A549 (cell line): ENCODE data around the gene ADSS1. TPM values are rescaled to one million over a fixed set of nuclear protein-coding genes. Genes with fewer than 3 reads are reported as not detected.

Source experiments
- ATAC-seq, 2 experiments: fragments of 200-7000 bp in 1 of 2; fragments of >200 bp in 1 of 2; cut with Nextera tagmentation in 1 of 2; cut with Tn5 transposase in 1 of 2; 3 replicates each; pipeline versions ENCODE4 v1.8.0 to v1.9.1; 2018 to 2020; ENCODE audit warnings: mild to moderate bottlenecking in 1 of 2, moderate library complexity in 1 of 2
- CTCF ChIA-PET: fragments of 300-600 bp; sonication (Branson Sonifier 250); formaldehyde crosslinking; extraction: SDS; loops from one replicate; lab custom pipeline; 2021; ENCODE audit warnings: antibody characterized with exemption, inconsistent platforms; lab: Yijun Ruan, JAX
- POLR2A ChIA-PET: fragments of 350-600 bp; formaldehyde crosslinking; extraction: SDS; loops from one replicate; lab custom pipeline; 2021; ENCODE audit warnings: antibody characterized with exemption, inconsistent platforms; lab: Yijun Ruan, JAX
- DNase-seq, 2 experiments: peaks; one replicate each; pipeline versions ENCODE4 v3.0.0 to v3.0.0-alpha.2; 2011 to 2016; ENCODE audit warnings: low read depth in 1 of 2, low spot score in 1 of 2
- FAIRE-seq: peaks from 2 replicates; lab custom pipeline; 2011; peaks lifted over from hg19 to GRCh38; lab: Jason Lieb, UNC
- H3K27ac ChIP-seq, 2 experiments: fragments of >200 bp; sonication (Bioruptor Twin); formaldehyde crosslinking; 3 replicates each; pipeline ENCODE4 v1.5.1; 2016 to 2017
- H3K4me1 ChIP-seq: fragments of >200 bp; sonication (Bioruptor Twin); formaldehyde crosslinking; 3 replicates; pipeline ENCODE4 v1.6.1; 2016
- H3K4me2 ChIP-seq: fragments of >200 bp; sonication (Bioruptor Twin); formaldehyde crosslinking; 3 replicates; pipeline ENCODE4 v1.6.1; 2016
- H3K4me3 ChIP-seq: fragments of >200 bp; sonication (Bioruptor Twin); formaldehyde crosslinking; 3 replicates; pipeline ENCODE4 v1.5.1; 2016
- H3K9me3 ChIP-seq: fragments of >200 bp; sonication (Bioruptor Twin); formaldehyde crosslinking; 3 replicates; pipeline ENCODE4 v1.6.1; 2016
- CBX8 ChIP-seq: fragments of 200-600 bp; sonication (generic); IDR thresholded peaks from 2 replicates; pipeline ENCODE4 v1.6.1; 2016
- EHF ChIP-seq: fragments of 250-450 bp; sonication (Bioruptor Pico); IDR thresholded peaks from 2 replicates; pipeline ENCODE4 v1.5.0; 2020; ENCODE audit warnings: mild to moderate bottlenecking
- ESRRA ChIP-seq: fragments of 150-350 bp; IDR thresholded peaks from 2 replicates; pipeline ENCODE4 v1.6.1; 2014; ENCODE audit warnings: mild to moderate bottlenecking, low read length, borderline replicate concordance
- FOSL2 ChIP-seq, 2 experiments: fragments of 450-650 bp in 1 of 2; fragments of >200 bp in 1 of 2; sonication (Bioruptor Twin) in 1 of 2; formaldehyde crosslinking; IDR thresholded peaks; 2 replicates each; pipeline versions ENCODE4 v1.5.0 to v1.6.1; 2016 to 2020; ENCODE audit warnings: mild to moderate bottlenecking in 1 of 2, moderate library complexity in 1 of 2
- HDAC2 ChIP-seq: fragments of 200-600 bp; sonication (generic); IDR thresholded peaks from 2 replicates; pipeline ENCODE4 v1.6.1; 2016
- HEYL ChIP-seq: fragments of 250-450 bp; sonication (Bioruptor Pico); IDR thresholded peaks from 2 replicates; pipeline ENCODE4 v1.8.0; 2021; ENCODE audit warnings: mild to moderate bottlenecking, moderate library complexity
- HMGXB4 ChIP-seq: fragments of 250-450 bp; sonication (Bioruptor Pico); IDR thresholded peaks from 2 replicates; pipeline ENCODE4 v1.5.0; 2021; ENCODE audit warnings: mild to moderate bottlenecking, moderate library complexity, borderline replicate concordance
- HOXA7 ChIP-seq: fragments of 250-450 bp; sonication (Bioruptor Pico); IDR thresholded peaks from 2 replicates; pipeline ENCODE4 v1.5.0; 2020; ENCODE audit warnings: mild to moderate bottlenecking, moderate library complexity
- JUN ChIP-seq, 2 experiments: fragments of >200 bp; sonication (Bioruptor Twin); formaldehyde crosslinking; IDR thresholded peaks; 2 replicates in 1 of 2; 3 replicates in 1 of 2; pipeline ENCODE4 v1.6.1; 2016 to 2017
- JUNB ChIP-seq: fragments of >200 bp; sonication (Bioruptor Twin); formaldehyde crosslinking; IDR thresholded peaks from 2 replicates; pipeline ENCODE4 v1.6.1; 2016
- KDM5A ChIP-seq: fragments of 200-600 bp; sonication (generic); IDR thresholded peaks from 2 replicates; pipeline ENCODE4 v1.6.1; 2016; ENCODE audit warnings: antibody characterized with exemption, mild to moderate bottlenecking
- MAFK ChIP-seq: fragments of 450-650 bp; IDR thresholded peaks from 2 replicates; pipeline ENCODE4 v1.6.1; 2014; ENCODE audit not compliant: partially characterized antibody
- MAX ChIP-seq: IDR thresholded peaks from 2 replicates; pipeline ENCODE4 v1.6.1; 2012
- NR3C1 ChIP-seq: fragments of >200 bp; sonication (Bioruptor Twin); formaldehyde crosslinking; IDR thresholded peaks from 3 replicates; pipeline ENCODE4 v1.6.1; 2017
- PHF8 ChIP-seq: fragments of 200-600 bp; sonication (generic); IDR thresholded peaks from 2 replicates; pipeline ENCODE4 v1.6.1; 2016; ENCODE audit warnings: low read depth, mild to moderate bottlenecking, antibody characterized with exemption, moderate library complexity, borderline replicate concordance
- RCOR1 ChIP-seq: fragments of 150-350 bp; IDR thresholded peaks from 2 replicates; pipeline ENCODE4 v1.6.1; 2014; ENCODE audit warnings: antibody characterized with exemption, low read length, low read depth
- REST ChIP-seq: fragments of 200-600 bp; sonication (generic); IDR thresholded peaks from 2 replicates; pipeline ENCODE4 v1.6.1; 2016; ENCODE audit warnings: antibody characterized with exemption, mild to moderate bottlenecking, moderate library complexity
- SMC3 ChIP-seq: fragments of >200 bp; sonication (Bioruptor Twin); formaldehyde crosslinking; IDR thresholded peaks from 3 replicates; pipeline ENCODE4 v1.6.1; 2018; ENCODE audit warnings: inconsistent platforms
- TP53 ChIP-seq: fragments of 250-450 bp; sonication (Bioruptor Pico); IDR thresholded peaks from 2 replicates; pipeline ENCODE4 v1.5.0; 2021; ENCODE audit warnings: mild to moderate bottlenecking, moderate library complexity
- ZSCAN20 ChIP-seq: fragments of 250-450 bp; sonication (Bioruptor Pico); IDR thresholded peaks from 2 replicates; pipeline ENCODE4 v1.8.0; 2022; ENCODE audit warnings: mild to moderate bottlenecking, moderate library complexity
- WGBS: methylation state at CpG from one replicate; pipeline ENCODE4 v1.1.6; 2017; ENCODE audit errors: missing lambda C conversion rate; 5-methylcytosine and 5-hydroxymethylcytosine counted together
- polyA plus RNA-seq, 4 experiments: library from polyadenylated mRNA; depleted of rRNA in 3 of 4; stranded (reverse); fragments of >200 nt; fragmentation: RNase III in 1 of 4; extraction: RNeasy Plus Mini Kit Qiagen cat#74134 plus additional on column Dnase treatment in 1 of 4; gene quantifications; 2 replicates in 3 of 4; 3 replicates in 1 of 4; pipeline ENCODE4 v1.2.3, GENCODE V29; 2011 to 2017

ADSS1 gene
- polyA plus RNA-seq, 2 of the 4 experiments (the other 2 are of a cell fraction): 6.2 to 10.1 TPM

- Histone ChIP-seq H3K9me3 (no peaks in the 10 kb centered on the region), H3K27ac (no peak overlapping the region), H3K4me2 (no peak overlapping the region), H3K4me1 (no peaks in the 10 kb centered on the region), H3K4me3 (no peak overlapping the region)
- ATAC-seq (no peak), FAIRE-seq (no peak), DNase-seq (no peak)
- TF ChIP-seq EHF (CRISPR knock-in tag) (no peak), REST (no peak)
- ChIA-PET POLR2A (no interaction called here), CTCF (interaction anchor here (1.0 to 2.1 kb wide), 6 partner anchors 11 to 76 kb away, joined by 3 to 10 read pairs (median 6); partner anchors contain the start of genes ADSS1 and SIVA1)
- 88% methylated on average over 17 of the region's 23 CpGs for WGBS
Measured at GRCh38 chr14:104741803-104742251, 17.8 kb downstream of the ADSS1 start.

GRCh38 chr14:104742586-104743455 is 18.8 kb downstream of the ADSS1 start:
- TF ChIP-seq JUN (IDR thresholded peaks at IDR 0.05) (no peak), HDAC2 (no peak), KDM5A (no peak), CBX8 (no peak), PHF8 (no peak), SMC3 (no peak), HEYL (no peak), MAX (no peak), TP53 (no peak), RCOR1 (no peak), NR3C1 (no peak), ESRRA (no peak), JUNB (no peak), HOXA7 (CRISPR knock-in tag) (no peak), FOSL2 (IDR thresholded peaks at IDR 0.05) (no peak), FOSL2 (CRISPR knock-in tag; IDR thresholded peaks at IDR 0.05) (no peak), ZSCAN20 (no peak), HMGXB4 (no peak), MAFK (no peak)
- CTCF ChIA-PET: interaction anchor here (1.0 to 2.1 kb wide), 6 partner anchors 11 to 77 kb away, joined by 3 to 10 read pairs (median 6); partner anchors contain the start of genes ADSS1 and SIVA1
- no peaks in the 10 kb centered on the region for H3K9me3 ChIP-seq
- H3K4me3 ChIP-seq: no peak overlapping the region
- H3K4me2 ChIP-seq: no peak overlapping the region
- no peak for ATAC-seq
- POLR2A ChIA-PET: no interaction called here
- no peak overlapping the region for H3K27ac ChIP-seq
- no peak for FAIRE-seq
- no peak for DNase-seq
- 92% methylated on average over 31 of the region's 32 CpGs for WGBS
- no peaks in the 10 kb centered on the region for H3K4me1 ChIP-seq
